Measurements from ENCODE around the gene TPGS2.
"Not testable (repeated sequence)": the region's sequence is repeated elsewhere in the genome, so short reads cannot be mapped to it uniquely, and the experiment has no call there.

TPGS2 gene

DNA sequence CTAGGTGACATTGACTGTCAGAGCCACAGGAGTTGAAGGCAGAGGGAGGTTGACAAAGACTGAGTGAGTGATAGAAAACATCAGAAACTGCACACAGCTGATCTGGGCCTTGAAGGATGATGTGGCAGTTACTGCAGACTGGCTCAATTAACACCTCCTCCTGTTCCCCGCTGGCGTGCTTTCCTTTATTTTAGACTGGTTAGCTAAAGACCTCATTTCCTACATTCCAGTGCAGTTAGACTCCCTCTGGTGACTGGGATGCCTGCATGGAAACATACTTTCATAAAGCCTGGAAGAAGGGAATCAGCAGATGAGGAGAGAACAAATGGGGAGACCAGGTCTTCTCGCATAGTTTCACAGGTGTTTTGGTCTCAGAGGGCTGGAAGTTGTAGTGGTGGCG lies 7.1 kb downstream of the TPGS2 start:
- no peak for DNase-seq

DNA sequence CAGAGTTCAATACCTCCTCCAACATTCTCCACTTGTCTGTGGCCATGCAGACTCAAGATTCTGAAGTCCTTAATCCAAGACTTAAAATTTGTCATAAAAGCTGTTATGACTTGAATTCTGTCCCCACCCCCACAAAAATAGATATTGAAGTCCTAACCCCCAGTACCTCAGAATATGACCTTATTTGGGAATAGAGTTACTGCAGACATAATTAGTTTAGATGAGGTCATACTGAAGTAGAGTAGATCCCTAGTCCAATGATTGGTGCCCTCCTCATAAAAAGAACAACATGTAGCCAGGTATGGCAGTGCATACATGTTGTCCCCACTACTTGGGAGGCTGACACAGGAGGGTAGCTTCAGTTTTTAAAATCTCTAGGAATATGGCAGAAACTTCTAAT lies 9.2 kb downstream of the TPGS2 start:
- DNase-seq = no peak

DNA sequence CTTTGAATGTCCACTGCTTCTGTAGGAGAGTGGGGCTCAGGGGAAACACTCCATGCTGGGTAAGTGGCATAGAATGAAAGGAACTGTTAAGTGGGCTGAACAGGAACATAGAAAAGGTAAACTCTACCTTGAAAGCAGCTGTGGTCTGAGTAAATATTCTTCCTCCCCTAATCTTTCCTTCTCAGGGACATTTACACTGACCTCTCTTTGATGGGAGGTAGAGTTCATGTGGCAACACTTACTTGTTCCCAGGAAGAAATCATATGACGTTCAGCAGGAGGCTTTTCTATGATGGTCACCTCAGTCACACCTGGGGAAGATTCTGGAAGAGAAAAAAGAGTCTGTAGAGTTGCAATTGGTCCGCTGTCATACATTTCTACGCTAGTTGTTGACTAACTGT lies 10.2 kb downstream of the TPGS2 start:
- DNase-seq = no peak

DNA sequence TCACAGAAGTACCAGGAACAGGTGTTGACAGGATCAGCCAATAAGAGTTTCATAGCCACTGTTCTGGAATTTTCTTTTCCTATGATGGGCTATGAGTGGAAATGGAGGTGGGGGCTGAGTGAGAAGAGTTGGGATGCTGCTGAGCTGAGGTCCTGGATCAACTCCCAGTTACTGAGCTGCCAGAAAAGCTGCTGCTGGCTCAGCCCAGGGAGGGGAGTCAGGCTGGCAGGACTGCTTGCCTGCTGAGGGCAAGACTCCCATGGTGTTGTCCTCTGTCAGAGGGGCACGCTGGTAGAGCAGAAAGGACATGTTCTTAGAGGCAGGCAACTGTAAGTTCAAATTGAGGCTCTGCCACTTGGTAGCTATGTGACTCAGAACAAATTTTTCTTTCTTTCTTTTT lies 11.8 kb downstream of the TPGS2 start:
- DNase-seq = no peak

DNA sequence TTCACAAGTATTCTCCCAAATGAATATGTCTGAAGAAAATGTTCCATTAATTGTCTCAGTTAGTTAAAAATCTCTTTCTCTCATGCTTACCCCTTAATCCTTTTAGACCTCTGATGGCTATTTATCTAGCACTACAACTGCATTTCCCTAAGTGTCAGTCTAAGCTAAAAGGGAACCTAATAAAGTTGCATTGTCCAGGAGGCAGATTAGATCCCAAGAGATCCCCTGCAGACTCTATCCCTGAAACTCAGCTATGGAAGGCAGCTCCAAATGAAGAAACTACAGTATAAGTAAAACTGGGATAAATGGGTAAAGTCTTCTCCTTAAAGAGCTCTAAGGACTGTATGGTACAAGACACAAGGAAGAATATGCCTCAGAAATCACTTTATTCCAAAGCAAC lies 12.7 kb downstream of the TPGS2 start:
- DNase-seq = not testable (repeated sequence)

DNA sequence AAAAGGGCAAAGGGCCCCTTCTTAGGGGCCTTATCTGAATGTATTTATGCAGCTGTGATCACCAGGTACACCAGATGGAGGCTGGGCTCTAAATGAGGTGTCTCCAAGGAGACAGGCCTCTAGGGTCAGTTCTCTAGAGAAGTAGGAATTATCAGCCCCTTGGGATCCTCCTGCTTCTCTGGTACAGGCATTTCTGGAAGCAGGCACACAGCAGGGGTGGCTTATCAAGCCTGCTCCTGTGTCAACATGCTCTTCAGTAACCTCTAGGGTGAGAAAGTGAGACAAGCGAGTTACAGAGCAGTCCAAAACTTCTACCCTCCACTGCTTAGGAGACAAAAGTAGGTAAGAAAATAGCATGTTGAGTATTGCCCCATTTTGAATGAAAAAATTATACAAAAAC lies 13.8 kb downstream of the TPGS2 start:
- no peak for DNase-seq

DNA sequence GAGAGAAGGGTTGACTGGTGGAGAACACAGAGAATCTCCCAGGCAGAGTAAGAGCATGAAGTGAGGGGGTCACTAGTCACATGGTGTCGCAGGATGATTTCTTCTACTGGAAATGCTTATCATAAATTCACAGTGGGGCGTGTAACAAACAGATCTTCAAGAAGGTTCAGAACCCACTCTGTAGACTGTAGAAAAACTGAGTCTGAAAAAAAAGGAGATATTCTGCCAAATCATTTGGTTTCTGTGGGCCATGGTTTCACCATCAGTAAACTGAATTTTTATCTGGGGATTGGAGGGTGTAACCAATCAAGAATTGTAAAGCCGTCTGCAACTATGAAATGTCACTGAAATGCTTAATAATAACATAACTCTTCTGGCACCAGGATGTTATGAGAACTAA lies 15.0 kb downstream of the TPGS2 start:
- DNase-seq = no peak

DNA sequence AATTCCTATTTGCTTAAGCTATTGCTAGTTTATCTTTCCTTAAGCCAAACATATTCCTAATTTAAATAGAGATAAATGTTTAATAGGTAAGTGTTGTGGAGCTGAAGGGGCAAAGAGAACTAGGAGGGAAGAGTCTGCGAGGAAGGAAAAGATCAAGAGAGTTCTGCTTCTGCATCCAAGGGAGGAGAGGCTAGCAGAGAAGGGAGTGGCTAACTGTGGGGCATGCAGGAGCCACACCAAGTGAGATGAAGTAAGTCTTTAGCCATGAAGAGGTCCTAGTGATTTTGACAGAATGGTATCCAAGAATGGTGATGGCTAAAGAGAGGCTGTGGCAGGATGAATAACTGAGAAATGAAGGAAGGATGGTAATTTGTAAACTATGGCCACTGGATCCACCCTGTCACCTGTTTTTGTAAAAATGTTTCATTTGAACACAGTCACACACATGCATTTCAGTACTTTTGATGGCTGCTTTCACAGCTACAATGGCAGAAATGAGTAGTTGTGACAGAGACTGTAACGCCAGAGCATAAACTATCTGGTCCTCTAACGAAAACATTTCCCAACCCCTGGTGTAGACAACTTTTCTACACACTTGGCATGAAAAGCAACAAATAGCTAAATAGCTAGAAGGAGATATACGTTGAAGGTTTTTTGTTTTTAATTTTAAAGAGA lies 15.6 kb downstream of the TPGS2 start:
- DNase-seq = no peak

DNA sequence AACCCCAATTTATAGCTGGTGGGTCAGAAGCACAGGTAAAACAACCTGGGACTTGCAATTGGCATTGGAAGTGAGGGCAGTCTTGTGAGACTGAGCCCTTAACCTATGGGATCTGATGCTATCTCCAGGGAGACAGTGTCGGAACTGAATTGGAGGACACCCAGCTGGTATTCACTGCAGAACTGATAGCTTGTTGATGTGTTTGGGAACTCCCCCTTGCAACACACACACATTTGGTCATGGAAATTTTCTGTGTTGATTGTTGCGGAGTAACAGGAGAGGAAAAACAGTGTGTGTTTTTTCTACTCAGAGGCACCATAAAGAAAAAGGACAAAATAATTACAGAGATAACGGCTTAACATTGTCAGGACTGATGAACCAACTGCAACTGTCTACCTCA lies 16.1 kb downstream of the TPGS2 start:
- DNase-seq = no peak

DNA sequence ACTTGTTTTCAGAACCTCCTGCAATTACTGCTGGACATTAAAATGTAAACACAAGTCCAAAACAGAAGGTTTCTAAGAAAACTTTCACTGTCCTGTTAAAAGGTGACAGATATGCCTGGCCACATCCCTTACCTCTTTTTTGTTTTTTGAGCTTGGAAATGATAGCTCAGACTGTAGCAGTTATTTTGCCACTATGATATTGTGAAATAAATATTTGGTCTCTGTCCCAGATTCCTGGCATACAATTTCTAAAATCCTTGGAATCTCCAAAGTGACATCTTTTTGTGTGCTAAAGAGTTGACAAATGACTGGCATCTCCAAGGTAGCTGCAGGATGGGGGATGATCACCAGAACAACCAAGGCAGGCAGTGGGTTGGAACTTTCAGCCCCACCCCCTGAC lies 16.8 kb downstream of the TPGS2 start:
- no peak for DNase-seq

DNA sequence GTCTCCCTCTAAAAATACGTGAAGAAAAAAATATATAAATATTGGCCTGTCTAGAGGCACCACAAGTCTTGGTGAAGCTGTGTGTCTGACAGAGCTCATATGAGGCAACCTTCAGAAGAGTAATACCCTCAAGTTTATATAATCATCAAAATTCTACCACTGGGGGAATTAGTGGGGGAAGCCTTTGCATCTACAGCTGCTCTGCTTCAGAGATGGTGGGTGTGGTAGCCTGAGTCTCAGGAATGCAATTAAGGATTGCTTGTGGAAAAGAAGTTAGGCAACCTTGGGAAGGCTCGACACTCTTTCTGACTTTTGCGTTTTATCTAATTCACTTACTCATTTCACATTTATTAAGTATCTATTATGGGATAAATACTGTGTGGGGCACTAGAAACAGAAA lies 17.4 kb downstream of the TPGS2 start:
- DNase-seq = no peak

DNA sequence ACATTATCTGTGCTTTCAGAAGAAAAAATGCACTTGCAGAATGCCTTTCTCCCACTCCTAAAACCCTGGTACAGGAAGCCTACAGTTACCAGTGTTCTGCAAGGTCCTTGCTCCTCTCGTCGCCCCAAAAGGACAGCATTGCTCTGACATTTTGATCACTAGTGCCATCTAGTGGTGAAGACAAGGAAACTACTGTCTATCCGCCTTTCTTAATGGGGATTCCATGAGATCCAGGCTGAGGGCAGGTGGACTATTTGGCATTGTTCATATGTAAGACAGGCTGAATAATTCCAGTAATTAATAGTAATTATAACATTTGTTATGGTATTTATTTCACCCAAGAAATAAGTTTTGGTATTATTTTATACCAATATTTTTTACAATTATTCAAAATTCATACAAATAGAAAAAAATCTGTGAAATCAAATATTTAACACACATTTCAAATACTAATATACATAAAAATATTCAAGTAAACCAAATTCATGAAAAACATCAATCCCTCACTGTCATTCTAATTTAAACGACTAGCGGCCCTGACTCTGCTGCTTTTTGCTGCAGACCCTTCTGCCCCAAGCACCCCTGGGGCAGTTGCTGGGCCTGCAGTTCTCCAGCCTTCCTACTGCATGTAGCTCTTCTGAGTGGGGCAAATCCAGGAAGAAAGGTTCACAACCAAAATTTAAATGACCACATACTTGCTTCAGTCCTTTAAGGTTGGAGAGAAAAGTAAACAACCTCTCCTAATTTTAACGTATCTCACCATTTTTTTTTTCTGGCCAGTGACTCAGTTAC lies 19.0 kb downstream of the TPGS2 start:
- peak in 1 of 2 donors; percentile 84 for DNase-seq

DNA sequence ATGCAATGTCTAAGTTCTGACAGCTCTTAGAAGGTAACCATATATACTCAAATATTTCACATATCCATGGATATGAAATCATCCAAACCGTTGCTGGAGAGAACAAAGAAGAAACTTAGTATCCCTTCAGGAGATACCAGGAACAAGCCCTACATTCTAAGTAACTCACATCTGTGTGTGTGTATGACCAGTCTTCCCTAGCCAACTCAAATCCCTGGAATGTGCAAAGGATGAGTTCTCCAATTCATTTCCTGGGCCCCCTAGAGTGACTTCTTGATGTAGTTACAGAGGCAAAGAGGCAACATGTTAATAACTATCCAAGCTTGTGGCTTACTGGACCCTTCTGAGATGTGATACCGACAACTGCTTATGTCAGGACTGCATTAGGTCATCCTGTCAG lies 20.1 kb downstream of the TPGS2 start:
- no peak for DNase-seq

DNA sequence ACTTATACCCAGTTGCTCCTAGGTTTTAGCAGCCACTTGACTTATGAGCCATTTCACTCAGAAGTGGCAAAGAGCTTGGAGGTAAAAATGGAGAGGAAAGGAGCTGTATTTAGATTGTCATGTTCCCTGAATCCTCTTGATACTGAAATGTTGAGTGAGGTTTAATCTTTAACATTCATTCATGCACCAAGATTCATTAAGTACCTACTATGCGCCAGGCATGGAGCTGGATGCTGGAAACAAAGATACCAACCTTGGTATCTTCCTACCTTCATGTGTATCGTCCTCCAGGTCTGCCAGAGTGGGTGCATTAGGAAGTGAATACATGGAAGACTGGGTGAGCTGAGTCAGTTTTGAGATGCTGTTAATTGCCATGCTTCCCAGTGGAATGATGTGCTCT lies 23.7 kb downstream of the TPGS2 start:
- DNase-seq = no peak

DNA sequence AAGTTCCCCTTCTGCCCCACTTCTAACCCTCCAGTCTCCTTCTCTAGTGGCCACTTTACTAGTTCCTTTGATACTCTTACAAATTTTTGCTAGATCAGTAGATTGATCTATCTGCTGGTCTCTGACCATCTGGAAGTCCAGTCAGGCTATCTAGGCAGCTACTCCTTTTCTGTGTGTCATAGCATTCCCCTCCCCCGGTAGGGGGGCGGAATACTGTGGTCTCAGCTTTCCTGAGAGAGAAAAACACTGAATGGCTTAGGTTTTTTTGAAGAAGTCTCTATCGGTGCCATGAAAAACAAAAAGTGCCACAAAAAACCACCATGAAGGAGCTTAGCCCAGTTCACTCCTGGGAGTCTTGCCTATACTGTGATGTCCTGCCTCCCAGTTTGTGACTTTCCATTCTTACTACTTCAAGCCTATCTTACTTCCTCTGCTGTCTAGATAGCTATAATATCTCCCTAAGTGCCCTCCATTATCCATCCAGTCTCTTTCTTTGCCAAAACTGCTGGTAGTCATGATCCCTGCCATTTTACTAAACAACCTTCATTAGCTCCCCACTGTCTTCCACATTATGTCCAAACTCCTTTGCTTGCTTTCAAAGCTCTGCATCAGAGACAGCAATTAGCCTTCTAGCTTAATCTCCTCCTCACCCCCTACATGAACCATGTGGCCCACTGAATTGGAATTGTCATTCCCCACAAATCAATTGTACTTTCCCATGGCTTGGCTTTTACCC lies 29.9 kb downstream of the TPGS2 start:
- DNase-seq = no peak

DNA sequence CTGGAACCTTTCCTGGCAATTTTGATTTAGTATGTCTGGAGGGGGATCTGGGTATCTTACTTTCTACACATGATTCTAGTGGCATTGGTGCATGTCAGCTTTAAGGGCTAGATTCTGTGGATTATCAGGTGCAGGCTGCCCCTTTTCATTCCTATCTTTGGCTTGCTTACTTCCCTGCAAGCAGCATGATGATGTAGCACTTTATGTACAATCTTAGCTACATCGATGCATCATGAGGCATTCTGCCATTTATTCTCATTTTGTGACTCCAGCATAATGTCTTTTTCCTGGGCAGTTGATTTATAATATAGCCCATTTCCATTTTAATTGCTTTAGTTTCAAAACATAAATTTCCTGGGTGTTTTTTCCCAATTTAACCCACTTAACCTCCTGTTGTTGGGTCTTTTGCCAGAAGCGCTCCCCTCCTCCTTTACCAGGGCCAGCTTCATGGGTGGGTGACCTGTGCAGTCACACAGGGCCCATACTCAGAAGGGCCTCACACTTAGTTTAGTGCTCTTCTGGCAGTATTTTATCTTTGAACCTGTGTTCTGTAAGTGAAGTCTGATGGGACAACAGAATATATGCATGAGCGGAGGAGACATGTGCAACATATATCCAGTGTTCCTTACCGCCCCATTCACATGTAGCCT lies 36.0 kb downstream of the TPGS2 start:
- DNase-seq = no peak

DNA sequence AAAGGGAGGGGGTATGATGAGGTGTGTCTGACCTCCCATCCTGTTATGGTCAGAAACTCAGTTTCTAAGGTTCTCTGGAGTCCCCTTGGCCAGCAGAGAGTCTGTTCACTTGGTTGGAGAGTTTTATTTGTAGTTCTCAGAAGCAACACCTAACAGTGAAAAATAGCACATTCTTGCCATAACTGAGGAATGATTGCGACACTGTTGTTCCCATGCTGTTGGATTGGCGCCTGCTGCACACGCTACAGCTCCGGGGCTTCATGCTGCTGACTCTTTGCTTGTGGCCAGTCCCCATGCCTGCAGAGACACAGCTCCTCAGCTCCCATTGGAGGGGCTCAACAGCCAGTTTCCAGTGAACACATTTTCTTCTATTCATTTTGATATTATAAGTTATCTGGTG lies 42.1 kb downstream of the TPGS2 start:
- no peak for DNase-seq

DNA sequence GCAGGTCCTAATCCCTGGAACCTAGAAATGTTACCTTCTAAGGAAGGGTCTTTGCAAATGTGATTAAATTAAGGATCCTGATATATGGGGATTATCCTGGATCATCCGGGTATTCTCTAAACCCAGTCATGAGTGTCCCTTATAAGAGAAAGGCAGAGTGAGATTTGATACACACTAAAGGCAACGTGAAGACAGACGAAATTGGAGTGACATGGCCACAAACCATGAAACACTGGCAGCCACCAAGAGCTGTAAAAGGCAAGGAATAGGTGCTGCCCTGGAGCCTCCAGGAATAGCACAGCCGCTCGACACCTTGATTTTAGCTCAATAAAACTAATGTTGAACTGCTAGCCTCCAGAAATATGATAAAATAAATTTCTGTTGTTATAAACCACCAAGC lies 45.0 kb downstream of the TPGS2 start:
- DNase-seq = no peak

DNA sequence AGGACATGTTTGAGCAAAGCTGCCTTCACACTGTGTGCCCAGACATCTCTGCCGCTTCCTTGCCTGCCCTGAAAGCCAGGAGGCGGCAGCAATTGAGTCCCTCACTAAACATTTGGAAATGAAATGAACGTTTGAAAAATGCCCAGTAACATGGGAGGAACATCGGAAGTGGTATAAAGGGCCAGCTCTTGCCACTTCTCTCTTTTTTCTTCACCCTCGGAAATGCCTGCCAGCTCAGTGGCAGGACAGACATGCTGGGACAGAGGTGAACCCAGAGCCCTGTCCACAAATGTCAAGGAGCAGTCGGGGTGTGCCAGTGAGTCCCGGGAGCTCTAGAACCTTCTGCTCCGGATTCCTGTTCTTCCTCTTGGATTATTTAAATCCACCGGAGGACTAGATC lies 46.1 kb downstream of the TPGS2 start:
- DNase-seq = no peak

DNA sequence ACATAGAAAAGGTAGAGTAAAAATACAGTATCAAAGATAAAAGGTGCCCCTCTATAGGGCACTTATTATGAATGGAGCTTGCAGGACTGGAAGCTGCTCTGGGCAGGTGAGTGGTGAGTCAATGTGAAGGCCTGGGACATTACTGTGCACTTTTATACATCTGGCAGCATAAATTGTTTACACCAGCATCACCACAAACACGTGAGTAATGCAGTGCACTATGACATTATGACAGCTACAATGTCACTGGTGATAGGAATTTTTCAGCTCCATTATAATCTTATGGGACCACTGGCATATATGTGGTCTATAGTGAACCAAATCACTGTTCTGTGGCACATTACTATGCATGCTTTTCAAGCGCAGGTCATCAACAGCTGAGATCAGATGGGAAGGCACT lies 48.1 kb downstream of the TPGS2 start:
- DNase-seq = no peak

DNA sequence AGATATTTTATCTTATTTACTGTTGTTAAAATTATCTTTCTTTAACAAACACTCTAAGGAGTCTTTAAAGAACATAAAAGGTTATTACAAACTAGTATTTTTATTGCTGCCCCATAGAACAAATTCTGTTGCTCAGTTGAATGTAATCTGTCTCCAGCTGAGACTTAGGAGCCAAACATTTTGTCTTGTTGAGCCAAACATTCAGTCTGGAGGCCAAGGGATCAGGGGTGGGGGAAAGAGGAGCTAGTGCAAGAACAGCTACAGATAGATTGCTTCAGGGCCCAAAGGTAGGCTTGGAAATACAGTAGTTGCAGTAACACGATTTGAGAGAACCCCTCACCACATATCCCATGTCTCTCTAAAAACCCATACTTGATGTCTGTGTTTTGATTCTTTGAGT lies 51.2 kb downstream of the TPGS2 start:
- DNase-seq = no peak

DNA sequence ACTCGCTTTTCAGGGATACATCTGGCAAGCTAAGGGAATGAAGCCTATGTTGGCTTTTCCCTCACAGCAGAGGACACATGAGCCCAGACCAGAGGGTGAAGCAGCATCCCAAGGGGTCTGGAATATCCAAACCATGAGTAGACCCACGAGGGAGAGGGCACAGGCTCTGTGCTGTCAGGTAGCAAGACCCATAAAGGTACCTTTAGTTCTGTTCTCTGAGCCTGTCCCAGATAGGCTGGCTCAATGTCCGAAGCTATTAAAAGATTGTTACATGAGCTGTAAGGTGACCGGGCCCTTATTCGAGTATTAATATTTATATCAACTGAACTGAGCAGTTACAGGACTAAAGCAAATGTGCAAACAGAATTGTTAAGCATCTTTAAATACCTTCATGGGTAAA lies 52.2 kb downstream of the TPGS2 start:
- no peak for DNase-seq

DNA sequence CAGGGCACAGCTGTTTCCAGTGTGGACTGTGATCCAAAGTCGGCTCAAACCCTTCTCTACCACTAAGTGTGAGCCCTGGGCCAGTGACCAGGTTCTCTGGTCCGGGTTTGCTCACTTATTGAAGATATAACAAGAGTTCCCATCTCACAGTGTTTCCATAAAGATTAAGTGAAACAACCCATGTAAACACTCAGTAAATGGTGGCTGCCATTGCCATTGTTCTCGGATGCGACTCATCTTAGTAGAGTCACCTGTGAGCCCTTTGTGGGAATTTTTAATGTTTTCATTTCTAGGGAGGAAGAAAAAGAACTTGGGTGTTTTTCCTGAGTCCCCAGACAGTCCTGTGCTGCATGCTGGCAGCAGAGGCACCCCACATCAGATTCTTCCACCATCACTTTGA lies 53.4 kb downstream of the TPGS2 start:
- no peak for DNase-seq
